GM12891 (cell line): ENCODE measurements around the gene LIN28A. TPM values are rescaled to one million over a fixed set of nuclear protein-coding genes. Genes with fewer than 3 reads are reported as not detected.

Experiments used
- DNase-seq: peaks from one replicate; pipeline ENCODE4 v3.0.0; 2011; ENCODE audit warnings: low spot score; ENCODE audit not compliant: insufficient read length
- FAIRE-seq: peaks from 2 replicates; lab custom pipeline; 2011; peaks lifted over from hg19 to GRCh38; lab: Jason Lieb, UNC
- PAX5 ChIP-seq: IDR thresholded peaks from 2 replicates; pipeline ENCODE4 v1.6.1; 2011; ENCODE audit warnings: low read length, moderate library complexity, mild to moderate bottlenecking; ENCODE audit not compliant: insufficient read depth, severe bottlenecking
- POLR2A ChIP-seq: IDR thresholded peaks from 2 replicates; pipeline ENCODE4 v1.6.1; 2011; ENCODE audit warnings: low read depth, low read length, control low read depth
- POLR2AphosphoS5 ChIP-seq: IDR thresholded peaks from 2 replicates; pipeline ENCODE4 v1.6.1; 2011; ENCODE audit warnings: low read depth, low read length, control low read depth
- POU2F2 ChIP-seq: IDR thresholded peaks from 2 replicates; pipeline ENCODE4 v1.6.1; 2011; ENCODE audit warnings: low read depth, mild to moderate bottlenecking, control low read depth, low read length, moderate library complexity
- SPI1 ChIP-seq: IDR thresholded peaks from 2 replicates; pipeline ENCODE4 v1.6.1; 2011; ENCODE audit warnings: low read depth, low read length, control low read depth
- TAF1 ChIP-seq: IDR thresholded peaks from 2 replicates; pipeline ENCODE4 v1.6.1; 2011; ENCODE audit warnings: low read depth, low read length, control low read depth
- polyA plus RNA-seq: library from polyadenylated mRNA; unstranded; fragments of >200 nt; gene quantifications from one replicate; pipeline ENCODE4 v1.2.1, GENCODE V29; 2012; ENCODE audit warnings: low read depth, missing spikeins, inconsistent platforms; ENCODE audit not compliant: missing spikeins

LIN28A gene, protein sequence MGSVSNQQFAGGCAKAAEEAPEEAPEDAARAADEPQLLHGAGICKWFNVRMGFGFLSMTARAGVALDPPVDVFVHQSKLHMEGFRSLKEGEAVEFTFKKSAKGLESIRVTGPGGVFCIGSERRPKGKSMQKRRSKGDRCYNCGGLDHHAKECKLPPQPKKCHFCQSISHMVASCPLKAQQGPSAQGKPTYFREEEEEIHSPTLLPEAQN
- not detected for polyA plus RNA-seq

DNA sequence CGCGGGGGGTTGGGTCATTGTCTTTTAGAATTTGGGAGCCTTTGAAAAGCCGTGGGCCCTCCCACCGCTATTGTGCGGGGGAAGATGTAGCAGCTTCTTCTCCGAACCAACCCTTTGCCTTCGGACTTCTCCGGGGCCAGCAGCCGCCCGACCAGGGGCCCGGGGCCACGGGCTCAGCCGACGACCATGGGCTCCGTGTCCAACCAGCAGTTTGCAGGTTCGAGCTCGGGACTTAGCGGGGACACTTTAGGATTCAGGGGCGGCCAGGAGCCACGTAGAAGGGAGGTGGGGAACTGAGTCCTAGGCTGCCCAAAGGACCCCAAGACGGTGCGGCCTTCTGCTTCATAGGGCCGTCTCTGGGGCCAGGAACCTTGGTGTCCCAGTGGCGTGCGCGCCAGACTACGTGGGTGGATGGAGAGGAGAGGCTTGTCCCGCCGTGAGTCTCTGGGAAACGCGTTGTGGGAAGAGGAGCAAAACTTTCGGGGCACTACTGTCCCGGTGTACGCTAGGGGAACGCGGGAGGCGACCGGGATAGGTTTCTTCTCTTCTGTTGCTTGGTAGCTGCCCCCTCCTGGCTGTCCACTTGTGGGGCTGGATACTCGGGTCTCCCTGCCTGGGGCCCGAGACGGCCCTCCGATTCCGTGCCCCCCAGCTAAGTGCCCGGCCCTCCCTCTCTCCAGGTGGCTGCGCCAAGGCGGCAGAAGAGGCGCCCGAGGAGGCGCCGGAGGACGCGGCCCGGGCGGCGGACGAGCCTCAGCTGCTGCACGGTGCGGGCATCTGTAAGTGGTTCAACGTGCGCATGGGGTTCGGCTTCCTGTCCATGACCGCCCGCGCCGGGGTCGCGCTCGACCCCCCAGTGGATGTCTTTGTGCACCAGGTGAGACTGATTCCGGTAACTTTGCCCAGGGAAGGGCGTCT lies at the start of gene LIN28A:
LIN28A (plus strand) TSS at position 112 of the 918 bp plus-strand sequence; CDS start at position 187, 75 bp downstream.
- DNase-seq (no peak), FAIRE-seq (no peak)
- TF ChIP-seq PAX5 (no peak), POU2F2 (no peak), POLR2A (no peak), SPI1 (no peak), TAF1 (no peak), POLR2AphosphoS5 (no peak)

DNA sequence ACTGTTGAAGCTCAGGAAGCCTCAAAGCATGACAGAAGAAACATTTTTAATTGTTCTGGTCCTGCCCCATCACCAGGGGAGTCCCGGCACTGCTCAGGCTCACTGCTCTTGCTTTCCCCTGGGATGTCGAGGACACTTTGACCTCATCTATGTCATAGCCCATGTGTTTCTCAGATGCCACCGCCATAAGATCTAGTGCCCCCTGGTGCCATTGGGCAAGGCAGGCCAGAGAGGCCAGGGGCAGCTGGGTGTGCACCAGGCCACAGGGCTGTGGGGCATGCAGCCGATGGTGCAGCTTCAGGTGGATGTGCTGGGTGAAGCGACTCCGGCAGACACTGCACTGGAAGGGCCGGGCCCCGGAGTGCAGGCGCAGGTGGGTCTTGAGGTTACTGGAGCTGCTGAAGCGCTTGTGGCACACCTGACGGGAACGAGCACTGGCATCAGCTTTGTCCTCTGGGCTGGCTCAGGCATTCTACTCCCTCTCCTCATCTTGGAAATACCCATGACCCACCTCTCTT lies 49.0 kb upstream of the LIN28A start:
- TF ChIP-seq SPI1 (no peak), PAX5 (no peak), TAF1 (no peak), POU2F2 (no peak), POLR2A (no peak), POLR2AphosphoS5 (no peak)
- FAIRE-seq (no peak), DNase-seq (no peak)

- FAIRE-seq (no peak), DNase-seq (no peak)
- no peak for TF ChIP-seq PAX5
- no peak for TF ChIP-seq TAF1
- TF ChIP-seq POU2F2: no peak
- TF ChIP-seq POLR2A: no peak
- TF ChIP-seq SPI1: no peak
- no peak for TF ChIP-seq POLR2AphosphoS5
Measured at GRCh38 chr1:26362331-26362730, 48.3 kb upstream of the LIN28A start.

GRCh38 chr1:26363549-26364448 lies 46.8 kb upstream of the LIN28A start:
- FAIRE-seq (peak; percentile 99), DNase-seq (peak; percentile 82)
- TF ChIP-seq SPI1: no peak
- TF ChIP-seq POLR2AphosphoS5: no peak
- no peak for TF ChIP-seq PAX5
- TF ChIP-seq TAF1: no peak
- no peak for TF ChIP-seq POU2F2
- no peak for TF ChIP-seq POLR2A

- no peak for TF ChIP-seq TAF1
- no peak for TF ChIP-seq POU2F2
- TF ChIP-seq POLR2A: no peak
- TF ChIP-seq PAX5: no peak
- TF ChIP-seq SPI1: no peak
- TF ChIP-seq POLR2AphosphoS5: no peak
- DNase-seq: no peak
- no peak for FAIRE-seq
Measured at GRCh38 chr1:26364956-26365355, 45.7 kb upstream of the LIN28A start.

DNA sequence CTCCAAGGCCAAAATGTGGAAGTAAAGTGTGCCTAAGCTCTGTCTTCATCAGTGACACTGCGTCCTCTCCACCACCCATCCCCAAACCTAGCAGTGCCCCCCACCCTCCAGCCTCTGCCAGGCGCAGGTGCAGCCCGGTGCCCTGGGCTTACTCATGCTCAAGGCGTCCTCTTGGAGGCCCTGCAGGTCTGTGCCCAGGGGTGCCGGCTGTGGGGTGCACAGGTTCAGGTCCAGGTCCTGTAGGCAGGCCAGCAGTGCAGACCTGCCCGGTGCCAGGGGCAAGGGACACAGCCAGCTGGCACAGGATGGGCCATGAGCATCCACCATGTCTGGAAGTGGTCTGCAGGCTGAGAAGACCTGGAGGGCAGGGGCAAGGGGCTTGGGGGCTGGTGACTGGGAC lies 43.2 kb upstream of the LIN28A start:
- TF ChIP-seq POU2F2: no peak
- TF ChIP-seq PAX5: no peak
- TF ChIP-seq POLR2A: no peak
- no peak for TF ChIP-seq SPI1
- no peak for TF ChIP-seq TAF1
- TF ChIP-seq POLR2AphosphoS5: no peak
- no peak for DNase-seq
- no peak for FAIRE-seq

DNA sequence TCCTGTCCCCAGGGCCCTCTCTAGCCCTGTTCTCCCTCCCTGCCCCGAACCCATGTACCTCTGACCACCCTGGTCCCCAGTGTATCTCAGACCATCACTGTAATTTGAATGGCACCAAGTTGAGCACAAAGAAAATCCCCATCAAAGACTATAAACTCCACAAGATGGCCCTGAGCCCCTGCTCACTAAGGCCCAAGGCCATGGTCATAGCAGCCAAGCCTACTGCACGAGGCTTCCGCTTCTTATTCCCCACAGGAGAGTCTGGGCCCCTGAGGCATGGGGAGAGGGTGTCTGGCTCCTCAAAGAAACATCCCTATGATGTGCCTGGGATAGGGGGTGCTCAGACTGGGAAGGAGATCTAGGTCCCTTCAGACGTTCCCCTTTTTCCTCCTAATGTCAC lies 42.6 kb upstream of the LIN28A start:
- TF ChIP-seq POLR2AphosphoS5 (no peak), PAX5 (no peak), SPI1 (no peak), TAF1 (no peak), POU2F2 (no peak), POLR2A (no peak)
- FAIRE-seq (no peak), DNase-seq (no peak)

- TF ChIP-seq TAF1 (no peak), POU2F2 (no peak), POLR2A (no peak), POLR2AphosphoS5 (no peak), PAX5 (no peak), SPI1 (no peak)
- FAIRE-seq (no peak), DNase-seq (no peak)
Measured at GRCh38 chr1:26368486-26368885, 42.1 kb upstream of the LIN28A start.

GRCh38 chr1:26370591-26371382 lies 39.8 kb upstream of the LIN28A start:
- DNase-seq: no peak
- no peak for FAIRE-seq
- no peak for TF ChIP-seq POU2F2
- TF ChIP-seq SPI1: no peak
- no peak for TF ChIP-seq POLR2AphosphoS5
- no peak for TF ChIP-seq PAX5
- TF ChIP-seq POLR2A: no peak
- no peak for TF ChIP-seq TAF1
